Activated T-cell treated with anti-CD3 and anti-CD28 coated beads, Interleukin-2, amount 50 U/mL, for 24 hours (primary cell): ENCODE data around the gene AQP2.

Experiments used
- DNase-seq: peaks from one replicate; pipeline ENCODE4 v3.0.0-alpha.2; 2020
- H3K27ac Mint-ChIP-seq: 2 replicates; pipeline ENCODE4 v1.8.0; 2020; ENCODE audit warnings: mild to moderate bottlenecking, mixed read lengths
- H3K27me3 Mint-ChIP-seq: 2 replicates; pipeline ENCODE4 v1.8.0; 2020; ENCODE audit warnings: mixed read lengths
- H3K36me3 Mint-ChIP-seq: 2 replicates; pipeline ENCODE4 v1.8.0; 2020; ENCODE audit warnings: low read depth, mixed read lengths
- H3K4me1 Mint-ChIP-seq: 2 replicates; pipeline ENCODE4 v1.8.0; 2020; ENCODE audit warnings: low read depth, mixed read lengths
- H3K4me3 Mint-ChIP-seq: 2 replicates; pipeline ENCODE4 v1.8.0; 2020; ENCODE audit warnings: mild to moderate bottlenecking, moderate library complexity, mixed read lengths
- H3K9me3 Mint-ChIP-seq: 2 replicates; pipeline ENCODE4 v1.8.0; 2020; ENCODE audit warnings: mixed read lengths

The AQP2 gene

GRCh38 chr12:49953961-49954846, 3.7 kb downstream of the AQP2 start:
- no peak overlapping the region for H3K4me3 Mint-ChIP-seq
- H3K36me3 Mint-ChIP-seq = no peaks in the 10 kb centered on the region
- H3K4me1 Mint-ChIP-seq = no peaks in the 10 kb centered on the region
- peaks cover 69% of the 10 kb centered on the region for H3K27me3 Mint-ChIP-seq
- no peak overlapping the region for H3K27ac Mint-ChIP-seq
- DNase-seq = no peak
- no peaks in the 10 kb centered on the region for H3K9me3 Mint-ChIP-seq

- H3K4me3 Mint-ChIP-seq = no peak overlapping the region
- no peaks in the 10 kb centered on the region for H3K36me3 Mint-ChIP-seq
- no peaks in the 10 kb centered on the region for H3K9me3 Mint-ChIP-seq
- H3K27ac Mint-ChIP-seq = no peak overlapping the region
- H3K27me3 Mint-ChIP-seq = peaks cover 79% of the 10 kb centered on the region
- no peaks in the 10 kb centered on the region for H3K4me1 Mint-ChIP-seq
- DNase-seq = no peak
Measured at GRCh38 chr12:49954863-49955830, 4.6 kb downstream of the AQP2 start.

- Mint-ChIP-seq H3K27ac (no peak overlapping the region), H3K27me3 (peaks cover 86% of the 10 kb centered on the region), H3K4me1 (peaks cover 4% of the 10 kb centered on the region), H3K4me3 (no peak overlapping the region), H3K36me3 (no peaks in the 10 kb centered on the region), H3K9me3 (no peaks in the 10 kb centered on the region)
- DNase-seq = no peak
Measured at GRCh38 chr12:49955899-49956662, 5.5 kb downstream of the AQP2 start.

GRCh38 chr12:49956663-49957569, 6.4 kb downstream of the AQP2 start:
- DNase-seq = no peak
- Mint-ChIP-seq H3K9me3 (no peaks in the 10 kb centered on the region), H3K4me3 (no peak overlapping the region), H3K27me3 (peaks cover 87% of the 10 kb centered on the region), H3K27ac (no peak overlapping the region), H3K36me3 (no peaks in the 10 kb centered on the region), H3K4me1 (peaks cover 5% of the 10 kb centered on the region)

- no peak overlapping the region for H3K27ac Mint-ChIP-seq
- DNase-seq = no peak
- peaks cover 88% of the 10 kb centered on the region for H3K27me3 Mint-ChIP-seq
- no peaks in the 10 kb centered on the region for H3K9me3 Mint-ChIP-seq
- H3K36me3 Mint-ChIP-seq = no peaks in the 10 kb centered on the region
- H3K4me1 Mint-ChIP-seq = peaks cover 7% of the 10 kb centered on the region
- H3K4me3 Mint-ChIP-seq = no peak overlapping the region
Measured at GRCh38 chr12:49957570-49957967, 7.0 kb downstream of the AQP2 start.

GRCh38 chr12:49959685-49960473, 9.3 kb downstream of the AQP2 start:
- DNase-seq = no peak
- H3K27ac Mint-ChIP-seq = no peak overlapping the region
- H3K4me3 Mint-ChIP-seq = no peak overlapping the region
- H3K36me3 Mint-ChIP-seq = no peaks in the 10 kb centered on the region
- H3K27me3 Mint-ChIP-seq = peaks cover 88% of the 10 kb centered on the region
- H3K4me1 Mint-ChIP-seq = peaks cover 7% of the 10 kb centered on the region
- H3K9me3 Mint-ChIP-seq = no peaks in the 10 kb centered on the region

- peaks cover 87% of the 10 kb centered on the region for H3K27me3 Mint-ChIP-seq
- peaks cover 7% of the 10 kb centered on the region for H3K4me1 Mint-ChIP-seq
- no peaks in the 10 kb centered on the region for H3K36me3 Mint-ChIP-seq
- H3K4me3 Mint-ChIP-seq = no peak overlapping the region
- no peak overlapping the region for H3K27ac Mint-ChIP-seq
- H3K9me3 Mint-ChIP-seq = no peaks in the 10 kb centered on the region
- no peak for DNase-seq
Measured at GRCh38 chr12:49960474-49961110, 10.1 kb downstream of the AQP2 start.

GRCh38 chr12:49961111-49961922, 10.8 kb downstream of the AQP2 start, which contains the start of gene AQP5:
Gene AQP5, plus strand, starts transcription at chr12:49961872. Its CDS starts 146 bp downstream, at chr12:49962018.
- DNase-seq = no peak
- Mint-ChIP-seq H3K4me1 (peaks cover 7% of the 10 kb centered on the region), H3K27ac (no peak within 1 kb of the TSS), H3K9me3 (no peaks in the 10 kb centered on the region), H3K4me3 (no peak within 1 kb of the TSS), H3K27me3 (peaks cover 86% of the 10 kb centered on the region), H3K36me3 (no peaks in the 10 kb centered on the region)

GRCh38 chr12:49961993-49962764, 11.6 kb downstream of the AQP2 start:
- no peaks in the 10 kb centered on the region for H3K9me3 Mint-ChIP-seq
- H3K27me3 Mint-ChIP-seq = peaks cover 82% of the 10 kb centered on the region
- DNase-seq = no peak
- no peaks in the 10 kb centered on the region for H3K36me3 Mint-ChIP-seq
- no peak overlapping the region for H3K27ac Mint-ChIP-seq
- peaks cover 10% of the 10 kb centered on the region for H3K4me1 Mint-ChIP-seq
- H3K4me3 Mint-ChIP-seq = no peak overlapping the region

- Mint-ChIP-seq H3K27me3 (peaks cover 73% of the 10 kb centered on the region), H3K4me1 (peaks cover 11% of the 10 kb centered on the region), H3K4me3 (no peak overlapping the region), H3K36me3 (no peaks in the 10 kb centered on the region), H3K9me3 (no peaks in the 10 kb centered on the region), H3K27ac (no peak overlapping the region)
- DNase-seq = no peak
Measured at GRCh38 chr12:49962861-49963765, 12.6 kb downstream of the AQP2 start.
